GM18873 (cell line): Measurements from ENCODE around the gene ASTN2.

Experiments
- ATAC-seq: cut with Tn5 transposase; IDR thresholded peaks from one replicate; pipeline ENCODE4 v1.9.1; 2021; ENCODE audit warnings: mild to moderate bottlenecking, moderate library complexity, moderate number of reproducible peaks; ENCODE audit not compliant: unreplicated experiment, low FRiP score

ASTN2 gene

DNA sequence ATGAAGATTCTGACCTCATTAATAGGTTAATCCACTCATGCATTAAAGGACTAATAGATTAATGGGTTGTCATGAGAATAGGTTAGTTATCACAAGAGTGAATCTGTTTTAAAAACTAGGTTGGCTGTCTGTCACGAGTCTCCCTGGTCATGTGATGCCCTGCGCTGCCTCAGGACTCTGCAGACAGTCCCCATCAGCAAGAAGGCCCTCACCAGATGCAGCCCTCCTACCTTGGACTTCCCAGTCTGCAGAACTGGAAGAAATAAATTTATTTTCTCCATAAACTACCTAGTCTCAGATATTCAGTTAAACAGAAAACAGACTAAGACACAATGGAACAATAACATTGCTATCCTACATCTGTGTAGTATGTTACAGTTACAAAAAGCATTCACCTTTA is 227.4 kb downstream of the ASTN2 start:
- no peak for ATAC-seq

DNA sequence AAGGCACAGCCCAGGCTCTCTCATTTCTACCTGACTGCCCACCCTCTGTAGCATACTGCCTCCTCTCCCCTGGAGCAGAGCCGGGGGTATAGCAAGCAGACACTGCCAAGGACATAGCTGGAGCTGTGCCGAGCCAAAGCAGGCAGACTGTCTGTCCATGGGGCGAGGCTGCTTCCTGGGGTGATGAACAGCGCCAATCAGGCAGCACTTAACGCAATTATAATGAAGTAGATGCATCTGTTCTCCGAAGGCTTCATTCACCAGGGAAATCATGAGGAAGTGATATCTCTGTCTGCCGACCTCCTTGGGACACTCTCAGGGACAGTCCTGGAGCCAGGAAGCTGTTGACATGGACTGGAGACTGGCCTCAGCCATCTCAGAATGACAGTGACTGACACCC is 230.7 kb downstream of the ASTN2 start:
- no peak for ATAC-seq

DNA sequence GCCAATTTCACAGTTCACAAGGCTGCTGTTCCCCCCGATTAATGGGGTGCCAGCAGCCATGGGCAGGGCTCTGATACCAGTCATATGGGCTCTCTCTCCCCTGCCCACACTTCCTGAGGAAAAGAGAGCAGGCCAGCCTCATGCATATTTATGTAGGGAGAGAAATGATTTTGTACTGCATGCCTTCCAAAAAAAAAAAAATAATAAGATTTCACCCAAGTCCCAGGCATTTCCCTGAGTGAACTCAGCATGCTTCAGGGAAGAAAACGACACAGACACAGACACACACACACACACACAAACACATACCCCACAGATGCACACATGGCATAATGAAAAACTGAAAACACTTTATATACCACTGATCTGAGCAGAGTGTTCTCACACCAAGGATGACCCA is 232.8 kb downstream of the ASTN2 start:
- no peak for ATAC-seq

DNA sequence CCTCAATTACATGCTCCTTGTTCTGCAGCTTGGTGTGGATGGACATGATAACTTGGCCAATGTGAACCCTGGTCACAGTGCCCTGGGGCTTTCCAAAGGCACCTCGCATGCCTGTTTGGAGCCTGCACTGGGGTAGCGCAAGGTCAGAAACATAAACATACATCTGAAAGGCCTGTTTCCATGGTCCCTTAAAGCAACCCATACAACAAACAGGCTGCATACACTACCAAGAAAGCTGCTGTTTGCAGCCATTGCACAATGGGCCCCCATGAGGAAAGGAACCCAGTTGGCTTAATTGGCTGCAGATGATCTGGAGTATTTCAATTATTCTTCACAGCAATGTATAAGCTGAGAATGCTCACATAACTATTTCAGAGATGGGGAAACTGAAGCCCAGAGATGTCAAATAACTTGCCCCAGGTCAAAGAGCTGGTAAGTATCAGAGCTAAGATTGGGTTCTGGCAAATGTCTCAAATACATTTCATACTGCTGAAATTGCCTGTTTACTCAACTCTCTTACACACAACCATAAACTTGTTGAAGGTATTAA is 233.9 kb downstream of the ASTN2 start:
- no peak for ATAC-seq

DNA sequence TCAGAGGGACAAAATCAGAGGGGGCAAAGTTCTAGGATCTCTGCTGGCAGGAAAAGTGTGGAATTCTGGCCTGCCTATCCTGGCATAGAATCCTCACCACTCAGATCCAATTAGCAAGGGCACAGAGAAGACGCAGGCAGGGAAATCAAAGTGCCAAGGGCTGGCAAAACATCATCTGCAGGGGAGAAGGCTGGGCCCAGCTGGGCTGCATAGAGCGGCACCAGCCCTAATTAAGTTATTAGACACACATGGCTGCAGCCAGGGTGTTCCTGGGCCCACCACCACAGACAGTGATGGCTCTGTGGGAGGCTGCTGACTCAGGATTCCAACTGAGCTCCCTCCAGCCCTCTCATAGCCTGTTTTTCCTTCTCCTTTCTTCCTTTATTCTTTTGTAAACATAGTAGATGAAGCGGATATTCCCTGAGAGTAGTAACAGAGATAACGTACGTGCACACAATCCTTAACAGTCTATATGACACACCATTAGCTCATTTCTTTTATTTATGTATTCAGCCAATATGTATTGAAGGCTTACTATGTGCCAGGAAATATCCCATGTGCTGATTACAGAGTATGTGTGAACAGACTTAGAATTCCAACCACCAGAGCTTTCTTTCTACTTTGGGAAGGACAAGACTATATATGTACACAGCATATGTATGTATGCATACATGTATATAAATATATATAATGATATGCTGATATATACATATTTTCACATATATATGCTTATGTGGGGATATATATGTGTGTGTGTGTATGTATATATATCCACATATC is 236.1 kb downstream of the ASTN2 start:
- no peak for ATAC-seq

DNA sequence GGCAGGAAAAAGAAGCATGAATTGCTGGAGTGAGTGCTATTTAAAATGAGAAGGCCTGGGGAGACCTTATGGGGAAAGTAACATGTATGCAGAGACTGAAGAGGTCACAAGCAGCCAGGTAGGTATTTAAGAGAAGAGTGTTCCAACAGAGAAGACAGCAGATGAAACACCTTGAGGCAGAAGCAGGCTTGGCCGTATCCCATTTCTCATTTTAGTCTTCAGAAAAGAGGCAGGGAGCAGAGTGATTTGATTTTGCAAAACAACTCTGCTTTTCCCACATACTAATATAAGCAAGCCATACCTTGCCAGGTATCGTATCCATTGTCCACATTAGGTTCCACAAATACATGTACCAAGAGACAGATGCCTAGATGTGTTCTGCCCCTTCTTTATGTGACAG is 244.3 kb downstream of the ASTN2 start:
- no peak for ATAC-seq

DNA sequence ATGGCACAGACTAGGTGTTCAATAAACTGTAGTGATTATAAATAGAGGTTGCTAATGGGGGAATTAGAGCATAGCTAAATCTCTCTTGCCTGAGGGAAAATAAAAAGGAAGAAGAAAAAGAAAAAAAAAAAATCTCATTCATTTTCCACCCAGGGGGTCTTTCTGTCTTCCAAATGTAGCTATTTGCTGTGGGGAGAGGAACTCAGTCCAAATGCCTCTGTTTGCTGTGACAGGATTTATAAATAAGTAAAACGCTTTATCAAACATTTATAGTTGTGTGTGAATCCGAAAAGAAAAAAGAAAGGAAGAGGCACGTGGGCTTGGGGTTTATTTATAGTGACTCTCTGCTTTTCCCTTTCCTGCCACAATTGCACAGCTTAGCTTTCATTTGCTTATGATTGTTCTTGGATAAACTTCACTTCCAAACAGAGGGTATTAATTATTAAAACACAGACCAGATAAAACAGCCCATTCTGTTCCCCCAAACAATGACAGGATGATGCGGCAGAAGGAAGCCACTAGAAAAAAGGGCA is 245.7 kb downstream of the ASTN2 start:
- no peak for ATAC-seq

DNA sequence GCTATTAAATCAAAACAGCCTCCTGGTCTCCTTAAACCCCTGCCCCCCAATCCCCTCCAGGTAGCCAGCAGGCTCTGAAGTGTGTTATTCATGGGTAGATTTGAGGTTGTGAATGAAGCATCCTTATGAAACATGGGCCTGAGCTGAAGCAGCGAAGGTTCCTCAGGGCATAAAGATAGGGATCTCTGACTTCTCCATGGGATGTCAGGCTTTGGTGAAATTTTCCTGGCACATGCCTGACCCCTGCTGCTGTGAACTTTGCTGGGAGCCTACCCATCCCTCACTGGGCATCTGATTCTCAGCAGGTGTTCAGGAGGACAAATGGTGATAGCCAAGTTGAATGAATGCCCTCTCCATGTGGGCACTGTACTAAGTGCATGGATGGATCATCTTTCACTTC is 250.3 kb downstream of the ASTN2 start:
- no peak for ATAC-seq

DNA sequence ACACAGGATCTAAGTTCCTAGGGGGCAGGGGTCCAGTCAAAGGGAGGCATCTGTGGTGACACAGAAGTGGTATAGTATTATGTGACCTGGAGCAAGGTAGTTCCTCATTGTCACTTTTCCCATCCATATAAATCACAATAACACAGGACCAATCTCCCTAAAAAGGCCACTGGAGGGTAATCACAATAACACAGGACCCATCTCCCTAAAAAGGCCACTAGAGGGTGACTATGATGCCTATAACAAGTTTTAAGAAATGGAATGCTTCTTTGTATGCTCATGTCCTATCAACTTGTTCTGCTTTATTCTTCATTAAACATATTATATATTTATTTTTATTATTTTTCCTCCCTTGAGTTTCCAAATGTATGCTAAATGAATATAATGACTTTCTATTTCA is 254.6 kb downstream of the ASTN2 start:
- no peak for ATAC-seq

DNA sequence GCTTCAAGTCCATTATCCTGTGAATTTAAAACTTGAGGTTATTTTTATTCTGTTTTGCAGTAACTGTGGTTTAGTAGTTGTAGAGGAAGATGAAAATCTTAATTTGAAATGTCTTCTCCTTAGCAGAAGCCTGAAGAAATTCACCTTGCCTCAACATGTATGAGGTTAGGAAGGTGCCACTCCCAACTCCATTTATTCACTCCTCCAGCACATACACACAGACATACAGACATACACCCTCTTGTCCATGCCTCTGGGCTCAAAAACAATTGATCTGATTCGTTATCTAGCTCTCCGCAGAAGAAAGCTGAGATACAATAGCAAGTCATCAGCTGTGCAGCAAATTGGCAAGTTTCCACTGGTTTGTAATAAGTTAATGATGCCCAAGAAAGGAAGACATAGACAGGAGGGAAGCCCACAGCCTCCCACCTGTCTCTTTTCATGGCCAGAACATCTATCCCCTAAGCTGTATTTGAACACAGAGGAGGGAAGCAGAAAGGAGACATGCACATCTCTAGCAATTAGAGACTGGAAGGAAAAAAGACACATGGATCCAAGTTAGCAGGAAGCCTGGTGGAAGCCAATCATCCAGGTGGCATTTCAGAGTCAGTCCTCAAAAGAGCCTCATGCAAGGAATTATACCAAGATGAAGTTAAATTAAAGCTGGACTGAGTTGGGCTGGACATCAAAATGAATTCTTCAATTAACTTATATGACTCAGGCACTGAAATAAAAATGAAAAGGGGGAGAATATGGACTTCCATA is 257.9 kb downstream of the ASTN2 start:
- no peak for ATAC-seq

DNA sequence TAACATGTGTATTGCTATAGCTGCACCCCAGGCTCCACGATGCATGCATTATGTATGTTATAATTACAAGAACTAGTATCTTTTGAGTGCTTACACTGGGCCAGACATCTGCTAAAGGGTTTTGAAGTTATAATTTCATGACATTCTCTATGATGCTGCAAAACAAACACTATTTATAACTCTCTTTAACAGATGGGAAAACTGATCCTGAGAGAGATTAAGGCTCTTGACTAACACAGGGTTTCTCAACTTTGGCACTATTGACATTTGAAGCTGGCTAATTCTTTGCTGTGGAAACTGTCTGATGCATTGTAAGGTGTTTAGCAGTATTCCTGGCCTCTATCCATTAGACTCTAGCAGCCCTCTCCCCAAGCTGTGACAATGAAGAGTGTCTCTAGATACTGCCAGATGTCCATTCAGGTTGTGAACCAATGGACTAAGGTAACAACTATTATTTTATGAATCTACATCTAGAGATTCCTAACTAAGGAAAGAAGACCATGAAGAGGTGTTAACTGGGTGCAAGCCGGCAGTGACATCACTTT is 258.6 kb downstream of the ASTN2 start:
- no peak for ATAC-seq

DNA sequence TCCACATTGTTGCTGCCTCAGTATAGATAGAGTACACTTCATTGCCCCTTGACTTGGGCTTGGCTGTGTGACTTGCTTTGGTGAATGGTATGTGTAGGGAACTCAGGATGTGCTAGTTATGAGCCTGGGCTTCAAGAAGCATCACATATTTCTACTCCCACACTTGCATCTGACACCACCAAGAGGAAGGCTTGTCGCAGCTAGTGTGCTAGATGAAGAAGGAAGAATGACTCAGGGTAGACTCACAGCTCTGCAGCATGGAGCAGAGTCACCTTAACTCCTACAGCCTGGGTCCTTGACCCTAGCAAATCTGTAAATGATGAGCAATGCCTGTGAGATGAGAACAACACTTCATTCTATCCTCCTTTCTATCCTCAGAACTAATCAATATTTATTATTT is 261.8 kb downstream of the ASTN2 start:
- ATAC-seq, result no peak

DNA sequence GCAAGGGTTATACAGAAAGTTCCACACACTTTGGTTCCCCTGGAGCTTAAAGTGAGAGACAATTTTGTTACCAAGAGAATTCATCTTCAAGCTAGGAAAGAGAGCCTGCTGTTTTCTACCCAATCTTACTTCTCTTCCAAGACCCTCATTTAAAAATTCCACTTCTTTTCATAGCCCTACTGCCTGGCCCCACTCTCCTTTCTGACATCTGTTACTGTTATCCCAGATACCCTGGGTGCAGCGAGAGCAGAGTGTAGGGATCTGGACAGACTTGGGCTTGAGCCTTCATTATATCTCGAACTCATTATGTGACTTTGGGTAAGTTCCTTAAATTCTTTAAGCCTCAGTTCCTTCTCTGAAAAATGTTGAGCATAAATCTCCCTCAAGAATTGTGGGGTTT is 263.1 kb downstream of the ASTN2 start:
- ATAC-seq, result no peak

DNA sequence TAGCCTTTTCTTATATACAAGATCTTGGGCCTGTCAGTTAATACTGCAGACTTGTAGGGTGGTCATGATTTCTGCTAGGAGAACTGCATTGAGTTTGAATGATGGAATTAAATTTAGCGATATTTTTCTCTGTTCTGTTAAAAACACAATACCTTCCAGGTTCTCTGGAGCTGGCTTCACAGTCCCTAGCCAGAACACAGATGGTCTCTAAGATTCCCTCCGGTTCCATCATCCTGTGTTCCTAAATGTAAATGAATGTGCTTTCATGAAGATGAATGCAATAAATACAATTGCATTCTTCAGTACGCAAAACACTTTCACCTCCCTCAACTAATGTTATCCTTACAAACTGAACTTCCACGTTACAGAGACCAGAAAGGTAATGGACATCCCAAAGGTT is 264.9 kb downstream of the ASTN2 start:
- ATAC-seq, result no peak

DNA sequence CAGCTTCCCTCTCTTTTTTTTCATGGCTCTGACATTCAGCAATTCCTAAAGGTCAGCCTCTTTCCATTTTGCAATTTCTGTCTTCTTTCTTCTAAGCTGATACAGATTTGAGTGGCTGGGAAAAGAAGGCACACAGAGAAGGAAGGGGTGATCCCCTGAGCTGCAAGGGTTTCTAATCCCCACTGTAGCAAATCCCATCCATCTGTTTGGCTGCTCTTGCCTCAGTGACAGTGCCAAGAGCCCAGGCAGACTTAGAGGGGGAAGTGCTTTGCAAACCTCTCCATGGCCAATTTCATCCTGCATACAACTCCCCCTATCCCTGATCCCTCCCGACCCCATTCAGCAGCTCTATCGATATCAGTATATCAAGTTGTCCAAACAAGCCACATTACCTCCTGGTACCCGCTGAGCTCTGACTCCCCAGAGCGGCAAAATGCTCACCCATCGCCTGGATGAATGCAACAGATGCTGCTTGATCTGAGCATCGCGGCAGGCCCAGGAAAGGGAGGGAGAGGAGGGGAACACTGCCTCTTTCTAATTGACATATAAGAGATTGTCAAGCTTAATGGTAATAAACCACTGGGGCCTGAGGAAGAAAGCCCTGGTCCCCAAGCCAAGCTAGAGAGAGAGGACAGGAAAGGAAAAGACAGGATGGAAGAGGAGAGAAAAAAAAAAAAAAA is 268.9 kb downstream of the ASTN2 start:
- no peak for ATAC-seq

DNA sequence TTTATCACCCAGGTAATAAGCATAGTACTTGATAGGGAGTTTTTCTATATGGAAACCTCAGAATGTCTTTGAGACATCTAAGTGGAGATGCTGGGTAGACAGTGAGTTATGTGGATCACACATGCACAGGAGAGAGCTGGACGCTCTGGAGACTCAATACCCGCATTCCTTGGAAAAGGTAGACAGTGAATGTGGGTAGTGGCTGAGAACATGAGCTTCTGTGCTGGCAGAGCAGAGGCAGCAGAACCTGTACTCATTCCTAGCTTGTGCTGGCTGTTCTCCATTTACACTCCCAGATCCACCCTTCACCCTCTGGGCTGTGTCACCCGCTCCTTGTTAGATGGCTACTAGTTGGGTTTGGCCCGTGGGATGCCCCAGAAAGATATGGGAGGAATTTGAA is 269.8 kb downstream of the ASTN2 start:
- no peak for ATAC-seq

DNA sequence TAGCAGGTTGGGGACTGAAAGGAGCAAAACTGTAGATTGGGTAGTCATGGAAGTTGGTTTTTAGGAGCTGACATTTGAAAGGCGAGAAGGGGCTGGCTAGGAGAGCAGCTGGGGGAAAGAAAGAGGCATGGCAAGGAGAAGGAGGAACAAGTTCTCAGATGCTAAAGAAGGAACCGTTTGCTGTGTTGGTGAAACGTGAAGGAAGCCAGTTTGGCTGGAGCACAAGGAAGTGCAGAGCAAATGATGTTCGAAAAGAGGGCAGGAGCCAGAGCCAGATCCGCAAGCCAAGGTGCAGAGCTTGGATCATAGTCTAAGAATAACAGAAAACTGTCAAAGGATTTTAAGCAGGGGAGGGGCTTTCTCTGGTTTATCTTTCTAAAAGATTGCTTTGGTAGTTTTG is 276.6 kb downstream of the ASTN2 start:
- no peak for ATAC-seq

DNA sequence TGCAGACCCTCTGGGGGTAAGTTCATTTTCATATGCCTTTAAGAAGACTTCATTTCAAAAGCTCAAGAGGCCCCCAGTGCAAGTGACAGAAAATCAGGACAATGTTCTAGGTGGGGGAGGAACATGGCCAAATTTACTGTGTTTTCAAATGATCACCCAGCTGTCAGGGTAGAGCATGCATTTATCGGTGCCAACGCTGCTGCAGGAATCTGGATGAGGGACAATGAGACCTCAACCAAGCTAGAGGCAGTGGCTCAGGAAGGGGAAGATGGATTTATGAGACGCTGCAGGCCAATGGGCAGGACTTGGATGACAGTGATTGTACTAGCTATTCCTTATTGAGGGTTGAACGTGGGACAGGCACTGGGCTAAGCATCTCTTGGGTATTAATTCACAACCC is 278.4 kb downstream of the ASTN2 start:
- ATAC-seq, result no peak

DNA sequence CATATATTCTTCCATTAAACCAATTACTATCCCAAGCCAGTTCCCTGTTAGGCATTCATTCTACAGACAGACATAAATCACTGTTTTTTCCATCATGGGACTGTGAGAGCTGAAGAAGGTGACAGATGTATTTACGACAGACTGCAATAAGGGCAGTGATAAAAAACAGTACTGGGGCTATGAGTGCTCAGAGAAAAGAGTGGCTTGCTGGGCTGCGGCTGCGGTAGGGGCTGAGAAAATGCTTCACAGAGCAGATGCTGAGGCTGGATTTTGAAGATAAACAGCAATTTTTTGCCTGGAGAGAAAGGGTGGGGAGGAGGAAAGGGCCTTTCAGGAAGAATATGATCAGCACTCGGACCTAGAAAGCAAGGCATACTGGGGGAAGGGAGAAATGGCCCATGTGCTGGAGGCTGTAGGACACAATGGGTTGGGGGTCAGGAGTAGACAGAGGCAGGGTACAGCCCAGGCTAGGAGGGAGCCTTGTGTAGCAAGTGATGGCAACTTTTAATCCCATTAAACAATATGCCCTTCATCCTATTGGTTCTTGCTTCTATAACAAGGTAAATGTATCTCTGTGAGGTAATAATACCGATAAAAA is 279.3 kb downstream of the ASTN2 start:
- ATAC-seq, result no peak

DNA sequence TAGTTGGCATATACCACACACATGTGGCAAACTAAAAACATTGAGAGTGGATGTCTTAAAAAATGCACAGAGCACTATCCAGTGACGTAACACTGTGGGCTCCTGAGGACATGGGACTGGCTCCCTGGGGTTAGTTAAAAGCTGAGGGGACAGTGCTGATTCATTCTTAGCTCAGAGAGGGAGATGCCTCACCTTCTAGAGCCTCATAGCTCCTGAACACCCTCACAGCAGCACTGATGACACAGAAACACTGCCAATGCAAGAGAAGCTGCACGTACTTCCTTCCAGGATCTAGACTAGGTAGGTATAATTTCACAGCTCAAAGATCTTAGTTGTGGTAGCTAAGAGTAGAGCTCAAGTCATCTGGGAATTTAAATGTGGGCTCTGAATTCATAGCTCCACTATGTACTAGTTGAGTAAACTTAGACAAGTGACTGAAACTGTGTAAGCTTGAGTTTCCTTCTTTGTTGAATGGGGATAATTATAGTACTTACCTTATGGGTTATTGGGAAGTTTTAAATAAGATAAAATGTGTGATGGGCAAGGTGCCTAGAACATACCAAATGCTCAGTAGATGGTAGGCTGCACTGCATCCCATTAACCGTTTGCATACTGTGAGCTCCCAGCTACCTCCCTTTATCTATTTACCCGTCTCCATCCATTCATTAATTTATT is 279.9 kb downstream of the ASTN2 start:
- ATAC-seq, result no peak
